GM21447 (cell line): ENCODE results near the gene SCLY.

Source experiments
- ATAC-seq: cut with Tn5 transposase; IDR thresholded peaks from one replicate; pipeline ENCODE4 v1.9.1; 2021; ENCODE audit not compliant: unreplicated experiment

The SCLY gene

GRCh38 chr2:238069021-238069709 is 8.4 kb downstream of the SCLY start:
- ATAC-seq = no peak

GRCh38 chr2:238069877-238070276 is 9.1 kb downstream of the SCLY start:
- ATAC-seq = no peak

- no peak for ATAC-seq
Observed at GRCh38 chr2:238075397-238075796, 14.6 kb downstream of the SCLY start.

GRCh38 chr2:238077292-238077691 is 16.5 kb downstream of the SCLY start:
- no peak for ATAC-seq

- ATAC-seq = no peak
Observed at GRCh38 chr2:238079874-238080327, 19.1 kb downstream of the SCLY start.

- ATAC-seq = no peak
Observed at GRCh38 chr2:238080518-238080917, 19.7 kb downstream of the SCLY start.

GRCh38 chr2:238081150-238081549 is 20.3 kb downstream of the SCLY start:
- ATAC-seq = no peak

- ATAC-seq = no peak
Observed at GRCh38 chr2:238081561-238081960, 20.8 kb downstream of the SCLY start.

GRCh38 chr2:238082151-238082550 is 21.4 kb downstream of the SCLY start:
- ATAC-seq = no peak

- ATAC-seq = no peak
Observed at GRCh38 chr2:238082827-238083226, 22.0 kb downstream of the SCLY start.

- no peak for ATAC-seq
Observed at GRCh38 chr2:238083919-238084318, 23.1 kb downstream of the SCLY start.

- ATAC-seq = no peak
Observed at GRCh38 chr2:238084761-238085160, 24.0 kb downstream of the SCLY start.

GRCh38 chr2:238085899-238086298 is 25.1 kb downstream of the SCLY start:
- ATAC-seq = no peak

- ATAC-seq = no peak
Observed at GRCh38 chr2:238087211-238087610, 26.4 kb downstream of the SCLY start.

GRCh38 chr2:238090887-238091286 is 30.1 kb downstream of the SCLY start:
- no peak for ATAC-seq

GRCh38 chr2:238091436-238092060 is 30.7 kb downstream of the SCLY start:
- no peak for ATAC-seq

GRCh38 chr2:238092486-238093035 is 31.8 kb downstream of the SCLY start:
- ATAC-seq = no peak

- no peak for ATAC-seq
Observed at GRCh38 chr2:238093181-238094140, 32.7 kb downstream of the SCLY start.

- ATAC-seq = no peak
Observed at GRCh38 chr2:238094438-238095022, 33.7 kb downstream of the SCLY start.

- no peak for ATAC-seq
Observed at GRCh38 chr2:238095143-238095542, 34.3 kb downstream of the SCLY start.
